Caki2 (cell line): Measurements from ENCODE around the gene CREM. TPM values are rescaled to one million over a fixed set of nuclear protein-coding genes. Genes with fewer than 3 reads are reported as not detected.
"Not testable (repeated sequence)": the region's sequence is repeated elsewhere in the genome, so short reads cannot be mapped to it uniquely, and the experiment has no call there.

ENCODE experiments used
- DNase-seq: peaks from one replicate; pipeline ENCODE4 v3.0.0-alpha.2; 2015; ENCODE audit warnings: low read depth
- in situ Hi-C: cut with HindIII; loops from 2 replicates; pipeline ENCODE4 v1.10.0; 2016; ENCODE audit warnings: low sequenced_read_pairs, low pct_unique_long_range_greater_than_20kb, mixed read lengths
- total RNA-seq: library from RNA; depleted of rRNA; stranded (reverse); fragments of >200 nt; shearing (Covaris generic); gene quantifications from 2 replicates; pipeline ENCODE4 v1.2.3, GENCODE V29; 2014; ENCODE audit warnings: low replicate concordance

CREM gene
- total RNA-seq, 1 experiment from 2014 or later, result 53.2 TPM

DNA sequence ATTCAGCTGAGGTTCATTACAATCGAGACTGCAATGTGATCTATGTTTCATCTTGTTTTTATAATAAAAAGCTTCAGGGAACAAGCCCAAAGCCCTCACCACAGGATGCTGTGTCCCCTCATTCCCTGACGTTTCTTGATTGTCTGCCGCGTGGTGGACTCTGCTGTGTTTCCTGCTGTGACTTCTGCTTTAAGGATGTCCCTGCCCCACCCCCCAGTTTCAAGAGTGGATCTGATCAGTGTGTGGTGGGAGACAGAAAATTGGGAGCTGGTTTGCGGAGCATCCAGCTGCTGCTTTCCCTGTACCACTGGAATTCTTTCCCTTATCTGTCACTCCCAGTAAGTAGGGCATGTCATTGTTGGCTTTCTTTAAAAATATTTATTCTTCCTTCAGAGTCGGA, 86.2 kb downstream of the CREM start:
- in situ Hi-C loops, result no loop called here
- no peak for DNase-seq

GRCh38 chr10:35213699-35214098, 87.1 kb downstream of the CREM start:
- in situ Hi-C loops, result no loop called here
- no peak for DNase-seq

DNA sequence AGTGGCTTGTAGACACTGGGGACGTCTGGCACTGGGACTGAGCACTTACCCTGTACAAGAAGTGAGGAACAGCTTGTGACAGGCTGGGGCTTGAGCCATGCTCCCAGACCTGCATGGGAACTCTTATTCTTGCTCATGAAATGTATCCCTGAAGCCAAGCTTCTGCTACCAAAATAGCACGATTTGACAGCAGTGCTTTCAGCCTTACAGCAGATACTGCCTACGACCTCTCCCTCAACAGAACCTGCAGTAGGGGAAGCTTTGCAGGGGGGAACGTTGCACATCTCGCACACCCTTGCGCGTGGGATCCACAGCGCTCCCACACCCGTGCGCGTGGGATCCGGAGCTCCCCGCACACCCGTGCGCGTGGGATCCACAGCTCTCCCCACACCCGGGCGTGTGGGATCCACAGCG, 88.0 kb downstream of the CREM start:
- in situ Hi-C loops, result no loop called here
- no peak for DNase-seq

- in situ Hi-C loops, result no loop called here
- no peak for DNase-seq
Observed at GRCh38 chr10:35215107-35215506, 88.5 kb downstream of the CREM start.

- peak; percentile 23 for DNase-seq
- in situ Hi-C loops, result no loop called here
Observed at GRCh38 chr10:35216303-35216905, 89.8 kb downstream of the CREM start.

DNA sequence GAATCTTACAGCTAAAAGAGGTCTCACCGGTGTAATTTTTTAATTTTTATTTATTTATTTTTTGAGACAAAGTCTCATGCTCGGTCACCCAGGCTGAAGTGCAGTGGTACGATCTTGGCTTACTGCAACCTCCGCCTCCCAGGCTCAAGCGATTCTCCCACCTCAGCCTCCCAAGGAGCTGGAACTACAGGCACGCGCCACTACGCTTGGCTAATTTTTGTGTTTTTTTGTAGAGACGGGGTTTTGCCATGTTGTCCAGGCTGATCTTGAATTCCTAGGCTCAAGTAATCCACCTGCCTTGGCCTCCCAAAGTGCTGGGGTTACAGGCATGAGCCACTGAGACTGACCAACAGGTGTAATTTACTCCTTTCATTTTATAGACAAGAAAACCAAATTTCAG, 90.3 kb downstream of the CREM start:
- DNase-seq, in situ Hi-C loops: not testable (repeated sequence)

- in situ Hi-C loops, result no loop called here
- DNase-seq, result no peak
Observed at GRCh38 chr10:35217455-35217854, 90.8 kb downstream of the CREM start.

DNA sequence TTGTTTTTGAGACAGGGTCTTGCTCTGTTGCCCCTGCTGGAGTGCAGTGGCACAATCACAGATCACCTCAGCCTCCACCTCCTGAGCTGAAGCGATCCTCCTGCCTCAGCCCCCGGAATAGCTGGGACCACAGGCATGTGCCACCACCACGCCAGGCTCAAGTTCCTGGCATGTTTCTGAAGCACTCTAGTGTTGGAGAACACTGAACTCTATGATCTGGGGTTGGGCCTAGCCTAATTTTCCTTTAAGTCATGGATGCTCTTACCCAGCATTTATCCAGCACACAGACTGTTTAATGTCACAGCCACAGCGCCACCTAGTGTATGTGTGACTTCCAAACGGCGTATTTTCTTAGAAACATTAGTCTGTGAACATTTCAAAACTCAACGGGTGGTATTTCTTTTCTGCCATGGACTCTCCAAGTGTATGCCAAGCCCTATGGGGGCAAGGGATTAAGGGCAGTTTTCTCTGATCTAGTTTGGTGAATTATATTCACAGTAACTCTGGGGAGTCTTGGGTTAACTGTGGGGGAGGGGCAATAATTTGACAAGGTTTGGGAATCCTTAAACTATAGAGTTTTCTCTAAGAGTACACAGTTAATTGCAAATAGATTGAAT, 91.8 kb downstream of the CREM start:
- in situ Hi-C loops, result no loop called here
- peak; percentile 64 for DNase-seq

GRCh38 chr10:35219292-35219691, 92.6 kb downstream of the CREM start:
- in situ Hi-C loops, result no loop called here
- DNase-seq, result no peak

- in situ Hi-C loops, result no loop called here
- DNase-seq, result no peak
Observed at GRCh38 chr10:35219891-35220890, 93.5 kb downstream of the CREM start.

GRCh38 chr10:35223016-35223415, 96.4 kb downstream of the CREM start:
- no peak for DNase-seq
- in situ Hi-C loops, result no loop called here

DNA sequence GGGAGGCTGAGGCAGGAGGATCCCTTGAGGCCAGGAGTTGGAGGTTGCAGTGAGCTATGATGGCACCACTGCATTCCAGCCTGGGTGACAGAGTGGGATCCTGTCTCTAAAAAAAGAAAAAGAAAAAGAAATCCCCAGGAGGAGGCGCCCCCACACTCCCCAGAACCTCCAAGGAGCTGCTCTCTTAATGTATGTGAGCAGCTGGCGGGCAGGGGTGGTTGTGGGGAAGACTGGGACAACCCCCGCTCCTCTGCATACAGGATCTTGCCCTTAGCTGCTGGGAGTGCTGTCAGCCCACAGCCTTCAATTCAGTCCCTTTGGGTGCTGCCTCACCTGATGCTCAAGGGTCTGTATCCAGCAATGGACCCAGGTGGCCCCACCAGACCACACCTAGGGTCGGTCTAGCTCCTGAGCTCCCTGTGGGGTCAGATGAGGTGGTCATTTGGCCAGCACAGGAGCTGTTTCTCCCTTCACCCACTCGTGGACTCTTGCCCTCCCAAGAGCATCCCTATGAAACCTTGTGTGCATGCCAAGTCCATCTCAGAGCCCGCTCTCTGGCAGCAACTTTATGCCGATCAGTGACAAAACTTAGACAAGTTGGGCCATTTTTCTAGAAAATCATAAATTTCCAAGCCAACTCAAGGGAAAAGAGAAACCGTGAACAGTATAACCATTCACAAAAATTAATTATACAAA, 97.5 kb downstream of the CREM start:
- in situ Hi-C loops, result no loop called here
- no peak for DNase-seq

GRCh38 chr10:35225204-35225603, 98.6 kb downstream of the CREM start:
- DNase-seq, result no peak
- in situ Hi-C loops, result no loop called here

DNA sequence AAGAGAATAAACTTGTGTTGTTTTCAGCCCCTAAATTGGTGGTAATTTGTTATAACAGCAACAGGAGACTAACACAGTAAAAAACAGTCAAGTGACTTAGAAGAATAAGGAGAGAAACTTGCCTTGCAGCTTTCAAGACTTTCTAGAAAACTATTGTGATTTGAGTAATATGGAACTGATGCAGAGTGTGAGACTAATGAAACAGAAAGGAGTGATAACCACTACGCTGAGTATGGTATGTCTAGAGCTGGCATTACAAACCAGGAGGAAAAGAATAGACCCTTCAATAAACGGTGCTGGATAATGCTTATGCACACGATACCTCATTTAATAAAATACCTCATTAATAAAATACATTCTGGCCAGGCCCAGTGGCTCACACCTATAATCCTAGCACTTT, 99.9 kb downstream of the CREM start:
- in situ Hi-C loops, result no loop called here
- DNase-seq, result no peak

- in situ Hi-C loops, result no loop called here
- no peak for DNase-seq
Observed at GRCh38 chr10:35228058-35228457, 101.4 kb downstream of the CREM start.

- DNase-seq, result no peak
- in situ Hi-C loops, result no loop called here
Observed at GRCh38 chr10:35231646-35232045, 105.0 kb downstream of the CREM start.

GRCh38 chr10:35232527-35232926, 105.9 kb downstream of the CREM start:
- in situ Hi-C loops, result no loop called here

GRCh38 chr10:35234073-35234472, 107.4 kb downstream of the CREM start:
- DNase-seq, result no peak
- in situ Hi-C loops, result no loop called here

More at GRCh38 chr10:35232527-35232926, 105.9 kb downstream of the CREM start:
- no peak for DNase-seq

GRCh38 chr10:35236739-35237138, 110.1 kb downstream of the CREM start:
- in situ Hi-C loops, result no loop called here

More at GRCh38 chr10:35236739-35237138, 110.1 kb downstream of the CREM start:
- no peak for DNase-seq
